Heart right ventricle (tissue), 16 donors: Measurements from ENCODE around the gene CFAP54. TPM values are rescaled to one million over a fixed set of nuclear protein-coding genes. Genes with fewer than 3 reads are reported as not detected.
A peak's percentile ranks its signal among the peaks of the same experiment; 100 is the strongest.

Source experiments
- ATAC-seq, 8 donors: fragments of 200-7000 bp; cut with Tn5 transposase; one replicate each; pipeline ENCODE4 v1.9.1; 2020; ENCODE audit warnings: mild to moderate bottlenecking in 8 of 8, moderate library complexity in 8 of 8, moderate number of reproducible peaks in 1 of 8
- DNase-seq, 2 donors: peaks; one replicate each; pipeline ENCODE4 v3.0.0-alpha.2; 2020
- H3K27ac ChIP-seq, 10 donors: fragments of 200-600 bp; sonication (generic) in 2 of 10; one replicate each; pipeline versions ENCODE4 v1.5.0 to v1.8.0; 2020 to 2022; ENCODE audit warnings: mild to moderate bottlenecking in 3 of 10
- H3K27me3 ChIP-seq, 7 donors: fragments of 200-600 bp; one replicate each; pipeline ENCODE4 v1.8.0; 2021 to 2022; ENCODE audit warnings: mild to moderate bottlenecking in 2 of 7
- H3K36me3 ChIP-seq, 9 donors: fragments of 200-600 bp; sonication (generic) in 1 of 9; one replicate each; pipeline versions ENCODE4 v1.5.0 to v1.8.0; 2020 to 2022; ENCODE audit warnings: mild to moderate bottlenecking in 2 of 9
- H3K4me1 ChIP-seq, 9 donors: fragments of 200-600 bp; sonication (generic) in 1 of 9; one replicate each; pipeline versions ENCODE4 v1.5.0 to v1.8.0; 2020 to 2022; ENCODE audit warnings: mild to moderate bottlenecking in 4 of 9
- H3K4me3 ChIP-seq, 10 donors: fragments of 200-600 bp; sonication (generic) in 2 of 10; one replicate each; pipeline versions ENCODE4 v1.5.0 to v1.8.0; 2020 to 2022; ENCODE audit warnings: mild to moderate bottlenecking in 7 of 10, moderate library complexity in 2 of 10
- H3K9me3 ChIP-seq, 11 donors: fragments of 200-600 bp in 10 of 11; sonication (generic) in 2 of 11; one replicate each; pipeline versions ENCODE4 v1.5.0 to v1.8.0; 2013 to 2022; ENCODE audit warnings: mild to moderate bottlenecking in 2 of 11, control low read depth in 1 of 11, moderate library complexity in 1 of 11
- WGBS, 2 donors: extraction: QIAGEN DNeasy Blood & Tissue Kit; methylation state at CpG; one replicate each; pipeline ENCODE4 v1.1.7; 2013; ENCODE audit warnings: inconsistent platforms in 1 of 2; 5-methylcytosine and 5-hydroxymethylcytosine counted together
- intact Hi-C, 10 donors: fragments of 100-400 bp; cut with DNase I; formaldehyde crosslinking; loops; one replicate each; pipeline versions ENCODE4 v1.11.1 to v1.14.2; 2022
- polyA plus RNA-seq, 2 donors: library from polyadenylated mRNA; stranded (reverse); fragments of 200-250 nt; gene quantifications; one replicate each; pipeline ENCODE4 v1.2.3, GENCODE V29; 2013
- total RNA-seq, 10 donors: library from RNA; stranded (reverse); fragmentation: NEBNext Ultra II Directional in 3 of 10; extraction: Animal tissue kit (Norgen Biotek cat#: 25700) in 3 of 10; gene quantifications; one replicate each; pipeline versions ENCODE4 v1.2.1 to v1.2.4, GENCODE V29; 2021 to 2023
- TF ChIP-seq, protein P1 (sequence below), 9 donors: fragments of 200-600 bp; sonication (generic) in 2 of 9; IDR thresholded peaks; one replicate each; pipeline versions ENCODE4 v1.5.0 to v1.8.0; 2021 to 2022; ENCODE audit warnings: antibody characterized with exemption in 9 of 9, mild to moderate bottlenecking in 5 of 9, moderate library complexity in 1 of 9
- donor health status: Arrhythmogenic right ventricular cardiomyopathy.
- donor health status: ischemic (EF 13 %, LVEDD 7.1; RV severe dilation, severe dysfunction).
- donor health status: healthy with polysubstance abuse.
- donor health status: DM: no; HTN: yes; CAD: no.
- donor health status: DM: no; HTN: no; CAD: no.
- donor health status: ischemic (EF 25% LVEDD 6.9; RV normal size, moderate dysfunction).
- donor health status: ischemic (EF 25% LVEDD 5.7; RV mildly dilated, moderate dysfunction).
- donor health status: healthy.
- donor health status: DM: yes; HTN: yes; CAD: no.
- donor health status: Ischemic cardiomyopathy.
- donor health status: ischemic (EF 35%, LVEDD 5.7; RV mildly dilated, moderate dysfunction).
- donor health status: nonischemic (EF 11% LVEDD 7.7; RV severe dilation, severe dysfunction).
- donor health status: DM: yes; HTN: yes; CAD: no.
- donor health status: PGD.
- donor health status: ischemic (EF 29% LVEDD 5.4; RV normal size, mild dysfunction).
- donor health status: nonischemic (EF 23%, LVEDD 6.1; RV moderate dilation, normal function).

The CFAP54 gene
- total and polyA plus RNA-seq, 12 donors: 0.07 to 0.35 (median 0.21) TPM; not detected in 2

- DNase-seq (peak; percentile 63 to 73), ATAC-seq (peak in 6 of 8 donors; percentile 61 to 83 (median 76))
- H3K27me3 ChIP-seq: no peaks in the 10 kb centered on the region
- H3K9me3 ChIP-seq: no peaks in the 10 kb centered on the region
- H3K4me1 ChIP-seq: peaks cover 0 to 7% (median 0%) of the 10 kb centered on the region in 9 donors
- peak overlapping the region in 1 of 10 donors; percentile 36 for H3K27ac ChIP-seq
- no peaks in the 10 kb centered on the region for H3K36me3 ChIP-seq
- TF ChIP-seq, protein P1, sequence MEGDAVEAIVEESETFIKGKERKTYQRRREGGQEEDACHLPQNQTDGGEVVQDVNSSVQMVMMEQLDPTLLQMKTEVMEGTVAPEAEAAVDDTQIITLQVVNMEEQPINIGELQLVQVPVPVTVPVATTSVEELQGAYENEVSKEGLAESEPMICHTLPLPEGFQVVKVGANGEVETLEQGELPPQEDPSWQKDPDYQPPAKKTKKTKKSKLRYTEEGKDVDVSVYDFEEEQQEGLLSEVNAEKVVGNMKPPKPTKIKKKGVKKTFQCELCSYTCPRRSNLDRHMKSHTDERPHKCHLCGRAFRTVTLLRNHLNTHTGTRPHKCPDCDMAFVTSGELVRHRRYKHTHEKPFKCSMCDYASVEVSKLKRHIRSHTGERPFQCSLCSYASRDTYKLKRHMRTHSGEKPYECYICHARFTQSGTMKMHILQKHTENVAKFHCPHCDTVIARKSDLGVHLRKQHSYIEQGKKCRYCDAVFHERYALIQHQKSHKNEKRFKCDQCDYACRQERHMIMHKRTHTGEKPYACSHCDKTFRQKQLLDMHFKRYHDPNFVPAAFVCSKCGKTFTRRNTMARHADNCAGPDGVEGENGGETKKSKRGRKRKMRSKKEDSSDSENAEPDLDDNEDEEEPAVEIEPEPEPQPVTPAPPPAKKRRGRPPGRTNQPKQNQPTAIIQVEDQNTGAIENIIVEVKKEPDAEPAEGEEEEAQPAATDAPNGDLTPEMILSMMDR (IDR thresholded peaks at IDR 0.05): peak; percentile 35 to 77 (median 67)
- 32 to 34% methylated on average over 8 of the region's 8 CpGs for WGBS, 2 donors
- intact Hi-C loops: loop anchor here (1.0 to 10.0 kb wide), 12 partner anchors 28 to 602 kb away; partner anchors contain the start of gene CFAP54 (in 1 of the 10)
- H3K4me3 ChIP-seq: no peak overlapping the region
These were observed 27.4 kb downstream of the CFAP54 start for GRCh38 chr12:96516472-96517430.

DNA sequence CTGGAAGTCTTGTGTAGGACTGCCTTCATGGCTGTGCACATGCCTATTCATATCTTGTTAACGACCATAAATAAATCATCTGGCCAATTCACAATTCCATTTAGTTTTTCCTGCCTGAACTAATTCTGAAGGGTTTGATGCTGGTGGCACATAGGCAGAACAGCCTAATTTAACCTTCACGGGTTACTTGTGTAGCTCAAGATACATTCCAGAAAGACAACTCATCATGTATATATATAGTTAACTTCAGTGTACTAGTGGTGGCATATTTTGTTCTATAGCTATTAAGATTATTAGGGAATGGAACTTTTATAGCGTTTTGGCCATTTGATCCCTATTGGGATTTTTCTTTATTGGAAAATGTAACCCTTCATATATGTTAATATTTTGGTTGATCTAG, 31.4 kb downstream of the CFAP54 start:
- H3K9me3 ChIP-seq: no peaks in the 10 kb centered on the region
- peaks cover 0 to 7% (median 0%) of the 10 kb centered on the region in 9 donors for H3K4me1 ChIP-seq
- no peak overlapping the region for H3K27ac ChIP-seq
- no peaks in the 10 kb centered on the region for H3K36me3 ChIP-seq
- DNase-seq (no peak), ATAC-seq (no peak)
- H3K27me3 ChIP-seq: no peaks in the 10 kb centered on the region
- intact Hi-C loops: no loop called here
- TF ChIP-seq, protein P1 (IDR thresholded peaks at IDR 0.05): no peak
- WGBS, 2 donors: 59% methylated on average over 3 of the region's 3 CpGs
- H3K4me3 ChIP-seq: no peak overlapping the region

DNA sequence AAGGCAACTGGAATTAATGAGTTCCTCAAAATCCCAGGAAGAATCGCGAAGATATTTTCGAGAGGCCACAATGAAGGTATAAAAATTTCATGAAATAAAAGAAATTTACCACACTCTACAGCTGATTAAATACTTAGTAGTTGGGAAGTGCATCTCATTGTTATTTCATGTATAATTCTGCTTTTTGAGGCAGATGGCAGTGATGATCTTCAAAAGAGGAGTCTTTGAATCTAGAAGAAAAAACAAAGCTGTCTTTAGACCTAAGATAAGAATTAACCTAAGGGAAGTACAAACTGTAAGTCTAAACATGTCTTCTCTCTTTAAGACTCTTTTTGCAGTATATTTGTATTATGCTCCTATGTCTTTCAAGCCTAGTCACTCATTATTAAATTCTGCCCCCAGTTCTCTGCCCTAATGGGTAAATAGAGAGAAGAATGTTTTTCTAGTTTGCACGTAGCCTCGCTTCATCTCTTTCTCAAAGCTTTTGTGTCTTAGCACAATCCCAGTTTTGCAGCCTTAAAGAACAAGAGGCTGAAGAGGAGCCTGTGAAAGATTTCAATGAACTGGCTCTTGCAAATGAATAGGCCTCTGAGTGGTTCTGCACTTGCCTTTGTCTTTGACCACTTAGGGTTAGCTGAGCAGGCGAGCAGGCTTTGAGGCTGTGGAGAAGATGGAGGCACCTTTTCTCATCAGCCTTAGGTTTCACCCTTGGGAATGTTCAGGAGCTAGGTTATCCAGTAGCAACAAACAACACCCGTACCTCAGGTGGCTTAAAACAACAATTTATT, 32.7 kb downstream of the CFAP54 start:
- H3K4me1 ChIP-seq: no peaks in the 10 kb centered on the region
- TF ChIP-seq, protein P1 (IDR thresholded peaks at IDR 0.05): no peak
- intact Hi-C loops: no loop called here
- DNase-seq (no peak), ATAC-seq (no peak)
- H3K27ac ChIP-seq: no peak overlapping the region
- H3K4me3 ChIP-seq: no peak overlapping the region
- 93 to 96% methylated on average over 7 of the region's 7 CpGs for WGBS, 2 donors
- no peaks in the 10 kb centered on the region for H3K36me3 ChIP-seq
- no peaks in the 10 kb centered on the region for H3K9me3 ChIP-seq
- no peaks in the 10 kb centered on the region for H3K27me3 ChIP-seq

- intact Hi-C loops: no loop called here
These were observed 33.3 kb downstream of the CFAP54 start for GRCh38 chr12:96522690-96523089.

More at GRCh38 chr12:96522690-96523089, 33.3 kb downstream of the CFAP54 start:
- H3K4me1 ChIP-seq: no peaks in the 10 kb centered on the region
- ATAC-seq (no peak), DNase-seq (no peak)
- no peak overlapping the region for H3K4me3 ChIP-seq
- H3K36me3 ChIP-seq: no peaks in the 10 kb centered on the region
- no peaks in the 10 kb centered on the region for H3K9me3 ChIP-seq
- TF ChIP-seq, protein P1 (IDR thresholded peaks at IDR 0.05): no peak
- no peak overlapping the region for H3K27ac ChIP-seq
- WGBS, 2 donors: 77 to 82% methylated on average over 3 of the region's 3 CpGs
- no peaks in the 10 kb centered on the region for H3K27me3 ChIP-seq
